K562 (cell line): ENCODE results near the gene SIDT2. TPM values are rescaled to one million over a fixed set of nuclear protein-coding genes. Genes with fewer than 3 reads are reported as not detected.
A peak's percentile ranks its signal among the peaks of the same experiment; 100 is the strongest.

Experiments
- ATAC-seq: fragments of 200-7000 bp; cut with Tn5 transposase; 3 replicates; pipeline ENCODE4 v1.9.1; 2020; ENCODE audit warnings: moderate library complexity
- BruUV-seq: library from RNA; stranded (reverse); fragments of 400-500 nt; replicated peaks from 2 replicates; lab custom pipeline; 2021; lab: Mats Ljungman, UMichigan
- CTCF ChIA-PET: fragments of 300-600 bp; formaldehyde crosslinking; extraction: SDS; loops from one replicate; lab custom pipeline; 2021; ENCODE audit warnings: low intra/inter-chr PET ratio; lab: Yijun Ruan, JAX
- POLR2A ChIA-PET: fragments of 300-600, 350-650 bp; sonication (Branson Sonifier 250); formaldehyde crosslinking; extraction: SDS; loops from one replicate; lab custom pipeline; 2021; ENCODE audit warnings: antibody characterized with exemption, inconsistent platforms; lab: Yijun Ruan, JAX
- DNase-seq, 4 experiments: peaks; one replicate each; pipeline versions ENCODE4 v3.0.0 to v3.0.0-alpha.2; 2011 to 2018; ENCODE audit warnings: low spot score in 3 of 4, mixed read lengths in 3 of 4; ENCODE audit errors: extremely low read depth in 1 of 4
- FAIRE-seq: peaks from 2 replicates; lab custom pipeline; 2011; peaks lifted over from hg19 to GRCh38; lab: Jason Lieb, UNC
- H2AFZ ChIP-seq: 2 replicates; pipeline ENCODE4 v1.6.0; 2011; ENCODE audit warnings: low read depth, low read length, control low read depth, inconsistent platforms
- H3K27ac ChIP-seq: fragments of 200-600 bp; 3 replicates; pipeline ENCODE4 v1.8.0; 2011; ENCODE audit warnings: low read depth, mild to moderate bottlenecking, control low read depth, inconsistent platforms, low read length, moderate library complexity, mixed read lengths; ENCODE audit errors: extremely low read depth
- H3K27me3 ChIP-seq, 2 experiments: fragments of 300-600 bp in 1 of 2; 2 replicates in 1 of 2; 3 replicates in 1 of 2; pipeline versions ENCODE4 v1.6.0 to v1.8.0; 2011; ENCODE audit warnings: inconsistent platforms in 2 of 2, low read length in 2 of 2, mild to moderate bottlenecking in 1 of 2, mixed read lengths in 1 of 2, moderate library complexity in 1 of 2; ENCODE audit not compliant: control insufficient read depth in 2 of 2, insufficient read depth in 2 of 2
- H3K36me3 ChIP-seq: fragments of 300-600 bp; 3 replicates; pipeline ENCODE4 v1.8.0; 2011; ENCODE audit warnings: mild to moderate bottlenecking, low read length, inconsistent platforms; ENCODE audit not compliant: control insufficient read depth, insufficient read depth
- H3K4me1 ChIP-seq, 2 experiments: fragments of 200-600 bp in 1 of 2; replicated peaks in 1 of 2; 2 replicates in 1 of 2; 3 replicates in 1 of 2; pipeline versions ENCODE4 v1.5.1 to v1.8.0; 2011; ENCODE audit warnings: inconsistent platforms in 2 of 2, low read length in 2 of 2, mild to moderate bottlenecking in 1 of 2, mixed read lengths in 1 of 2, moderate library complexity in 1 of 2; ENCODE audit not compliant: control insufficient read depth in 2 of 2, insufficient read depth in 2 of 2
- H3K4me2 ChIP-seq: 2 replicates; pipeline ENCODE4 v1.6.1; 2011; ENCODE audit warnings: low read length, control low read depth, inconsistent platforms, mixed read lengths; ENCODE audit not compliant: insufficient read depth
- H3K4me3 ChIP-seq: fragments of 200-600 bp; sonication (generic), shearing (Covaris generic); 2 replicates; pipeline ENCODE4 v1.5.1; 2016; ENCODE audit warnings: control low read depth, inconsistent platforms
- H3K79me2 ChIP-seq: fragments of 200-600 bp; 3 replicates; pipeline ENCODE4 v1.8.0; 2011; ENCODE audit warnings: low read length, inconsistent platforms; ENCODE audit not compliant: control insufficient read depth, insufficient read depth
- H3K9ac ChIP-seq, 2 experiments: 2 replicates each; pipeline versions ENCODE4 v1.6.0 to v1.6.1; 2011; ENCODE audit warnings: low read depth in 2 of 2, low read length in 2 of 2, control low read depth in 1 of 2, inconsistent platforms in 1 of 2, mild to moderate bottlenecking in 1 of 2, mixed read lengths in 1 of 2; ENCODE audit not compliant: insufficient read depth in 1 of 2
- H3K9me1 ChIP-seq: one replicate; pipeline ENCODE4 v1.6.0; 2011; ENCODE audit warnings: inconsistent platforms, mild to moderate bottlenecking, low read length, moderate library complexity; ENCODE audit not compliant: control insufficient read depth, insufficient read depth
- H3K9me3 ChIP-seq: replicated peaks from 2 replicates; pipeline ENCODE4 v1.5.1; 2011; ENCODE audit warnings: low read depth, low read length, inconsistent platforms; ENCODE audit not compliant: control insufficient read depth, insufficient read depth
- H4K20me1 ChIP-seq: replicated peaks from 2 replicates; pipeline ENCODE4 v1.6.1; 2011; ENCODE audit warnings: low read length, inconsistent platforms, mixed read lengths; ENCODE audit not compliant: control insufficient read depth, insufficient read depth
- BRCA1 ChIP-seq, 2 experiments: fragments of 450-650 bp in 1 of 2; sonication (generic) in 1 of 2; formaldehyde crosslinking in 1 of 2; IDR thresholded peaks; 2 replicates each; pipeline versions ENCODE4 v1.5.0 to v1.6.1; 2017 to 2020; ENCODE audit warnings: mild to moderate bottlenecking in 1 of 2, missing genetic modification reagents in 1 of 2
- CC2D1A ChIP-seq: fragments of 450-650 bp; IDR thresholded peaks from 2 replicates; pipeline ENCODE4 v1.6.1; 2017; ENCODE audit warnings: mild to moderate bottlenecking
- FOXM1 ChIP-seq, 2 experiments: fragments of 450-650 bp in 1 of 2; sonication (generic) in 1 of 2; formaldehyde crosslinking in 1 of 2; IDR thresholded peaks; 2 replicates each; pipeline versions ENCODE4 v1.6.1 to v1.9.0; 2017 to 2022; ENCODE audit warnings: low read depth in 2 of 2, mild to moderate bottlenecking in 2 of 2, missing genetic modification reagents in 1 of 2, moderate library complexity in 1 of 2
- GABPB2 ChIP-seq: fragments of 250-450 bp; sonication (Bioruptor Pico); conservative IDR thresholded peaks from 2 replicates; pipeline ENCODE4 v1.5.1; 2021; ENCODE audit warnings: mild to moderate bottlenecking
- GTF2B ChIP-seq: IDR thresholded peaks from 2 replicates; pipeline ENCODE4 v1.6.1; 2011; ENCODE audit not compliant: insufficient read length; ENCODE audit errors: extremely low read depth
- JUN ChIP-seq, 2 experiments: sonication (generic) in 1 of 2; formaldehyde crosslinking in 1 of 2; IDR thresholded peaks; 2 replicates each; pipeline versions ENCODE4 v1.6.1 to v1.8.0; 2012 to 2022; ENCODE audit warnings: borderline replicate concordance in 2 of 2, mild to moderate bottlenecking in 2 of 2, improper control_type of control experiment in 1 of 2, low read depth in 1 of 2, low read length in 1 of 2, missing genetic modification reagents in 1 of 2
- MED1 ChIP-seq: sonication (generic); formaldehyde crosslinking; IDR thresholded peaks from 2 replicates; pipeline ENCODE4 v1.8.1; 2023; ENCODE audit warnings: missing genetic modification reagents, borderline replicate concordance
- PML ChIP-seq: IDR thresholded peaks from 2 replicates; pipeline ENCODE4 v1.6.1; 2012; ENCODE audit warnings: low read length, inconsistent platforms
- POLR2G ChIP-seq: fragments of 200-400 bp; formaldehyde crosslinking; IDR thresholded peaks from 2 replicates; pipeline ENCODE4 v1.6.1; 2017; ENCODE audit warnings: low read depth, mild to moderate bottlenecking, antibody characterized with exemption, low read length, moderate library complexity
- RBFOX2 ChIP-seq: fragments of 200-400 bp; formaldehyde crosslinking; IDR thresholded peaks from 2 replicates; pipeline ENCODE4 v1.6.1; 2017; ENCODE audit warnings: low read depth, mild to moderate bottlenecking, low read length, moderate library complexity
- ZNF143 ChIP-seq: sonication (generic); formaldehyde crosslinking; IDR thresholded peaks from 2 replicates; pipeline ENCODE4 v1.9.0; 2022; ENCODE audit warnings: mild to moderate bottlenecking, missing genetic modification reagents
- ZNF165 ChIP-seq: fragments of 250-450 bp; sonication (Bioruptor Pico); IDR thresholded peaks from 2 replicates; pipeline ENCODE4 v1.4.0; 2020; ENCODE audit warnings: borderline replicate concordance
- ZNF316 ChIP-seq: fragments of 450-650 bp; IDR thresholded peaks from 2 replicates; pipeline ENCODE4 v1.6.1; 2016
- ZNF431 ChIP-seq: sonication (generic); formaldehyde crosslinking; IDR thresholded peaks from 2 replicates; pipeline ENCODE4 v1.8.0; 2022; ENCODE audit warnings: mild to moderate bottlenecking, missing genetic modification reagents
- WGBS: fragments of 100-300 bp; shearing (Covaris generic); methylation state at CpG from one replicate; pipeline ENCODE4 v1.1.6; 2016; ENCODE audit warnings: low coverage, mixed read lengths; ENCODE audit not compliant: insufficient coverage; ENCODE audit errors: missing lambda C conversion rate; 5-methylcytosine and 5-hydroxymethylcytosine counted together
- in situ Hi-C: fragments of 300-500 bp; cut with MboI; formaldehyde crosslinking; loops from 4 replicates; pipeline ENCODE4 v1.15.0; 2018; ENCODE audit warnings: inconsistent platforms, mixed read lengths
- intact Hi-C: fragments of 100-400 bp; cut with micrococcal nuclease; formaldehyde crosslinking; loops from 2 replicates; pipeline ENCODE4 v1.14.2; 2022
- polyA plus RNA-seq, 8 experiments: library from polyadenylated mRNA; depleted of rRNA in 4 of 8; stranded (reverse) in 5 of 8; unstranded in 3 of 8; fragments of >200 nt; fragmentation: Nextera tagmentation in 2 of 8; fragmentation: Illumina TruSeq in 1 of 8; extraction: Ambion mirVana in 2 of 8; extraction: Trizol in 1 of 8; gene quantifications; 2 replicates each; pipeline versions ENCODE4 v1.2.1 to v1.2.3, GENCODE V29; 2011 to 2014; ENCODE audit warnings: inconsistent platforms in 1 of 8, missing spikeins in 1 of 8
- total RNA-seq, 7 experiments: library from RNA; depleted of rRNA in 6 of 7; stranded (reverse); fragments of >200 nt in 6 of 7; fragmentation: Illumina TruSeq in 2 of 7; extraction: Trizol in 2 of 7; gene quantifications; 2 replicates each; pipeline versions ENCODE4 v1.2.1 to v1.2.3, GENCODE V29; 2011 to 2021; ENCODE audit warnings: low replicate concordance in 1 of 7
- TF ChIP-seq, protein P1 (sequence below): sonication (generic); formaldehyde crosslinking; IDR thresholded peaks from 2 replicates; pipeline ENCODE4 v1.8.1; 2023; ENCODE audit warnings: mild to moderate bottlenecking, missing genetic modification reagents, moderate library complexity

SIDT2 gene
- total and polyA plus RNA-seq, 9 of the 15 experiments (the other 6 are each of a cell fraction or from before 2014, with no cell fraction given) = 2.4 to 20.2 (median 6.5) TPM

DNA sequence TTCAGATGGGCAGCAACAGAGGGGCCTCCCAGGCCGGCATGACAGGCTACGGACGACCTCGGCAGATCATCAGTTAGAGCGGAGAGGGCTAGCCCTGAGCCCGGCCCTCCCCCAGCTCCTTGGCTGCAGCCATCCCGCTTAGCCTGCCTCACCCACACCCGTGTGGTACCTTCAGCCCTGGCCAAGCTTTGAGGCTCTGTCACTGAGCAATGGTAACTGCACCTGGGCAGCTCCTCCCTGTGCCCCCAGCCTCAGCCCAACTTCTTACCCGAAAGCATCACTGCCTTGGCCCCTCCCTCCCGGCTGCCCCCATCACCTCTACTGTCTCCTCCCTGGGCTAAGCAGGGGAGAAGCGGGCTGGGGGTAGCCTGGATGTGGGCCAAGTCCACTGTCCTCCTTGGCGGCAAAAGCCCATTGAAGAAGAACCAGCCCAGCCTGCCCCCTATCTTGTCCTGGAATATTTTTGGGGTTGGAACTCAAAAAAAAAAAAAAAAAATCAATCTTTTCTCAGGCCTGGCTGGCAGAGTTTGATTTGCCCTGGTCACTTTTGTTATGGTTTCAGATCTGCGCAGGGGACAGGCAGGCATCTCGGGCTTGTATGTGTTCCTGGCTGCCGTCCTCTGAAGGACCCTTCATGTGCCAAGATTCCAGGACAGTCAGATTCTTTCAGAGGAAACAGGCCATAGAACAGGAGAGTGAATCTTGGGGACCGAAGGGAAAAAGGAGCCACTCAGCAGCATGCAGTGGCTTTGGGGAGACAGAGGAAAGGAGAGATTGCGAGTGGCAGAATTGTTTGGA lies 25.9 kb downstream of the SIDT2 start:
- Histone ChIP-seq H3K4me3 (no peak overlapping the region), H3K27me3 (no peaks in the 10 kb centered on the region), H3K9me3 (no peaks in the 10 kb centered on the region), H3K27ac (no peak overlapping the region), H4K20me1 (no peaks in the 10 kb centered on the region), H3K4me1 (peaks cover 0 to 9% of the 10 kb centered on the region in 2 experiments; a peak in 2 of 5 replicates), H2AFZ (no peak overlapping the region), H3K4me2 (no peak overlapping the region), H3K9ac (peak overlapping the region in 1 of 2 experiments; percentile 35; a peak in 1 of 4 replicates)
- CTCF ChIA-PET = interaction anchor here (0.9 kb wide), 1 partner anchor 24 kb away, joined by 5 read pairs; no protein-coding TSS in a partner anchor
- 82% methylated on average over 12 of the region's 17 CpGs for WGBS
- no TSS peak for BruUV-seq
- no peak for ATAC-seq
- DNase-seq = no peak
- TF ChIP-seq BRCA1 (IDR thresholded peaks at IDR 0.05) (no peak), BRCA1 (CRISPR knock-in tag; IDR thresholded peaks at IDR 0.05) (no peak), JUN (IDR thresholded peaks at IDR 0.05; ENCODE audit: borderline replicate concordance, low read depth, low read length) (no peak), JUN (CRISPR knock-in tag; IDR thresholded peaks at IDR 0.05; ENCODE audit: borderline replicate concordance) (no peak), CC2D1A (no peak), FOXM1 (IDR thresholded peaks at IDR 0.05; ENCODE audit: low read depth) (no peak), FOXM1 (CRISPR knock-in tag; IDR thresholded peaks at IDR 0.05; ENCODE audit: low read depth) (no peak), ZNF316 (no peak), ZNF431 (CRISPR knock-in tag) (no peak), RBFOX2 (0 out of 2 replicates have a peak, but pooled peaks have one; percentile 36), POLR2G (peak; percentile 44), ZNF143 (CRISPR knock-in tag) (no peak), GTF2B (no peak), PML (no peak), MED1 (CRISPR knock-in tag) (no peak), ZNF165 (no peak), GABPB2 (CRISPR knock-in tag) (no peak)
- TF ChIP-seq, protein P1, sequence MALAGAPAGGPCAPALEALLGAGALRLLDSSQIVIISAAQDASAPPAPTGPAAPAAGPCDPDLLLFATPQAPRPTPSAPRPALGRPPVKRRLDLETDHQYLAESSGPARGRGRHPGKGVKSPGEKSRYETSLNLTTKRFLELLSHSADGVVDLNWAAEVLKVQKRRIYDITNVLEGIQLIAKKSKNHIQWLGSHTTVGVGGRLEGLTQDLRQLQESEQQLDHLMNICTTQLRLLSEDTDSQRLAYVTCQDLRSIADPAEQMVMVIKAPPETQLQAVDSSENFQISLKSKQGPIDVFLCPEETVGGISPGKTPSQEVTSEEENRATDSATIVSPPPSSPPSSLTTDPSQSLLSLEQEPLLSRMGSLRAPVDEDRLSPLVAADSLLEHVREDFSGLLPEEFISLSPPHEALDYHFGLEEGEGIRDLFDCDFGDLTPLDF (CRISPR knock-in tag) = no peak
- TF ChIP-seq, all 486 proteins: peak for 2
- in situ Hi-C loops = loop anchor here (5.0 kb wide), 1 partner anchor 67 kb away; no protein-coding TSS in a partner anchor
- Histone ChIP-seq H3K36me3 (peaks cover 10% of the 10 kb centered on the region; the same call in 1 of the 3 replicates), H3K9me1 (no peaks in the 10 kb centered on the region), H3K79me2 (no peaks in the 10 kb centered on the region)
- no peak for FAIRE-seq
- intact Hi-C loops = no loop called here
- POLR2A ChIA-PET = interaction anchor here (1.1 to 1.3 kb wide), 2 partner anchors 14 to 16 kb away, joined by 3 to 4 read pairs; no protein-coding TSS in a partner anchor
